Measurements from ENCODE around the gene UBE2A.

Gene UBE2A

DNA sequence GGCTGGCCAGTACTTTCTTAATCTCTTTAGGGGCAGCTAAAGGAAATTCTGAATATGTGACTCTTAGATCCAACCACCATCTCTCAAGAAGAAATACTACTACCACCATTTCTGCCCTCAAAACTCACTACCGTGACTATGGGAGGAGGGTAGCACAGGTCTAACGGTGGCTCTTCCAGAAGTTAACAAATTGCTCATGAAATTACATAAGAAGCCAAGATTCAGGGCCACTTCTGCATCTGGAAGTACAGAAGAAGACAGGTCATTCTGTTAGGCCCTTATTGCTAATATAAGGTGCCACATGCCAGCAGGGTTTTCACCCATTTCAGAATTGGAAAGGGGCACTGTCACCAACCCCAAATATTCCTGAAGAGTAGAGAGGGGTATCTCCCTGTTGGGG is 51.5 kb downstream of the UBE2A start:
- TF ChIP-seq, protein P1, sequence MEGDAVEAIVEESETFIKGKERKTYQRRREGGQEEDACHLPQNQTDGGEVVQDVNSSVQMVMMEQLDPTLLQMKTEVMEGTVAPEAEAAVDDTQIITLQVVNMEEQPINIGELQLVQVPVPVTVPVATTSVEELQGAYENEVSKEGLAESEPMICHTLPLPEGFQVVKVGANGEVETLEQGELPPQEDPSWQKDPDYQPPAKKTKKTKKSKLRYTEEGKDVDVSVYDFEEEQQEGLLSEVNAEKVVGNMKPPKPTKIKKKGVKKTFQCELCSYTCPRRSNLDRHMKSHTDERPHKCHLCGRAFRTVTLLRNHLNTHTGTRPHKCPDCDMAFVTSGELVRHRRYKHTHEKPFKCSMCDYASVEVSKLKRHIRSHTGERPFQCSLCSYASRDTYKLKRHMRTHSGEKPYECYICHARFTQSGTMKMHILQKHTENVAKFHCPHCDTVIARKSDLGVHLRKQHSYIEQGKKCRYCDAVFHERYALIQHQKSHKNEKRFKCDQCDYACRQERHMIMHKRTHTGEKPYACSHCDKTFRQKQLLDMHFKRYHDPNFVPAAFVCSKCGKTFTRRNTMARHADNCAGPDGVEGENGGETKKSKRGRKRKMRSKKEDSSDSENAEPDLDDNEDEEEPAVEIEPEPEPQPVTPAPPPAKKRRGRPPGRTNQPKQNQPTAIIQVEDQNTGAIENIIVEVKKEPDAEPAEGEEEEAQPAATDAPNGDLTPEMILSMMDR (IDR thresholded peaks at IDR 0.05; ENCODE audit: low read depth, low read length), result no peak

More for the DNA sequence above, 51.5 kb downstream of the UBE2A start:
- no peak overlapping the region for H3K4me3 ChIP-seq (ENCODE audit: low read depth, low read length)

Data from WI38 (cell line).